Tibial nerve (tissue), 4 donors: Measurements from ENCODE around the gene CEL.

Experiments used
- CTCF ChIP-seq, 5 experiments: fragments of 200-600 bp in 3 of 5; fragments of 450-650 bp in 2 of 5; sonication (generic) in 3 of 5; IDR thresholded peaks; one replicate each; pipeline ENCODE4 v1.5.1; 2016 to 2019; ENCODE audit warnings: antibody characterized with exemption in 5 of 5, mild to moderate bottlenecking in 3 of 5, moderate library complexity in 2 of 5
- EP300 ChIP-seq, 2 donors: sonication (generic); formaldehyde crosslinking; IDR thresholded peaks; one replicate each; pipeline ENCODE4 v1.6.1; 2017; ENCODE audit warnings: antibody characterized with exemption in 2 of 2, mild to moderate bottlenecking in 1 of 2
- POLR2A ChIP-seq, 2 donors: fragments of 450-650 bp; IDR thresholded peaks; one replicate each; pipeline ENCODE4 v1.6.1; 2017; ENCODE audit warnings: antibody characterized with exemption in 2 of 2, mild to moderate bottlenecking in 2 of 2, moderate library complexity in 2 of 2

- TF ChIP-seq CTCF (IDR thresholded peaks at IDR 0.05) (no peak), POLR2A (IDR thresholded peaks at IDR 0.05) (no peak), EP300 (IDR thresholded peaks at IDR 0.05) (no peak)
These were observed 33.6 kb upstream of the CEL start for GRCh38 chr9:133028221-133028620.
